Keratinocyte (primary cell): Measurements from ENCODE around the gene DENND6B. TPM values are rescaled to one million over a fixed set of nuclear protein-coding genes. Genes with fewer than 3 reads are reported as not detected.

Experiments used
- DNase-seq: peaks from one replicate; pipeline ENCODE4 v3.0.0-alpha.2; 2011; ENCODE audit warnings: low read depth, missing footprints, low spot score
- FAIRE-seq: peaks from 2 replicates; lab custom pipeline; 2011; peaks lifted over from hg19 to GRCh38; lab: Jason Lieb, UNC
- H2AFZ ChIP-seq: 2 replicates; pipeline ENCODE4 v1.6.0; 2012; ENCODE audit warnings: low read length, control low read depth, inconsistent platforms; ENCODE audit not compliant: control insufficient read depth
- H3K27ac ChIP-seq: 2 replicates; pipeline ENCODE4 v1.5.1; 2011; ENCODE audit warnings: low read length; ENCODE audit not compliant: control insufficient read depth, insufficient read depth
- H3K27me3 ChIP-seq: 3 replicates; pipeline ENCODE4 v1.6.0; 2011; ENCODE audit warnings: low read length; ENCODE audit not compliant: control insufficient read depth, insufficient read depth; ENCODE audit errors: extremely low read depth
- H3K36me3 ChIP-seq, 2 experiments: 2 replicates in 1 of 2; 3 replicates in 1 of 2; pipeline ENCODE4 v1.5.1; 2011; ENCODE audit warnings: low read length in 2 of 2, mild to moderate bottlenecking in 1 of 2; ENCODE audit not compliant: control insufficient read depth in 2 of 2, insufficient read depth in 2 of 2; ENCODE audit errors: extremely low read depth in 1 of 2
- H3K4me1 ChIP-seq: 3 replicates; pipeline ENCODE4 v1.5.1; 2011; ENCODE audit warnings: low read length; ENCODE audit not compliant: control insufficient read depth, insufficient read depth; ENCODE audit errors: extremely low read depth
- H3K4me2 ChIP-seq: 3 replicates; pipeline ENCODE4 v1.6.0; 2011; ENCODE audit warnings: low read depth, low read length; ENCODE audit not compliant: control insufficient read depth, insufficient read depth; ENCODE audit errors: extremely low read depth
- H3K4me3 ChIP-seq, 3 experiments: fragments of 200-600 bp in 1 of 3; sonication (generic) in 1 of 3; 2 replicates in 2 of 3; 3 replicates in 1 of 3; pipeline ENCODE4 v1.5.1; 2011 to 2016; ENCODE audit warnings: low read length in 3 of 3, mild to moderate bottlenecking in 3 of 3, control low read depth in 2 of 3, inconsistent platforms in 1 of 3, low read depth in 1 of 3, mixed read lengths in 1 of 3, mixed run types in 1 of 3, moderate library complexity in 1 of 3; ENCODE audit not compliant: control insufficient read depth in 2 of 3, insufficient read depth in 2 of 3; ENCODE audit errors: extremely low read depth in 1 of 3
- H3K79me2 ChIP-seq: 2 replicates; pipeline ENCODE4 v1.6.0; 2012; ENCODE audit warnings: low read length; ENCODE audit not compliant: control insufficient read depth, insufficient read depth
- H3K9ac ChIP-seq: 3 replicates; pipeline ENCODE4 v1.6.0; 2011; ENCODE audit warnings: low read length; ENCODE audit not compliant: control insufficient read depth, insufficient read depth; ENCODE audit errors: extremely low read depth
- H3K9me1 ChIP-seq: 3 replicates; pipeline ENCODE4 v1.6.0; 2011; ENCODE audit warnings: low read length; ENCODE audit not compliant: control insufficient read depth, insufficient read depth; ENCODE audit errors: extremely low read depth
- H3K9me3 ChIP-seq: 2 replicates; pipeline ENCODE4 v1.5.1; 2012; ENCODE audit warnings: low read depth, low read length; ENCODE audit not compliant: control insufficient read depth
- H4K20me1 ChIP-seq: 3 replicates; pipeline ENCODE4 v1.6.0; 2011; ENCODE audit warnings: low read length; ENCODE audit not compliant: control insufficient read depth, insufficient read depth; ENCODE audit errors: extremely low read depth
- CTCF ChIP-seq, 3 experiments: IDR thresholded peaks in 1 of 3; conservative IDR thresholded peaks in 1 of 3; optimal IDR thresholded peaks in 1 of 3; 2 replicates in 2 of 3; 3 replicates in 1 of 3; pipeline versions ENCODE3 to v1.5.1; 2011; ENCODE audit warnings: low read length in 3 of 3, mild to moderate bottlenecking in 3 of 3, moderate library complexity in 2 of 3, control low read depth in 1 of 3, inconsistent platforms in 1 of 3; ENCODE audit not compliant: insufficient read depth in 2 of 3; ENCODE audit errors: extremely low read depth in 1 of 3
- EZH2 ChIP-seq: IDR thresholded peaks from one replicate; pipeline ENCODE4 v1.6.1; 2012; ENCODE audit warnings: inconsistent platforms, mild to moderate bottlenecking, low read length, moderate library complexity
- dilution Hi-C: fragments of 300-500 bp; cut with MboI; formaldehyde crosslinking; loops from one replicate; pipeline ENCODE4 v1.7.0; 2020; ENCODE audit warnings: low sequenced_read_pairs; ENCODE audit not compliant: extremely low pct_ligation_motif_present
- polyA plus RNA-seq, 5 experiments: library from polyadenylated mRNA; depleted of rRNA in 3 of 5; stranded (reverse) in 3 of 5; stranded (forward) in 1 of 5; unstranded in 1 of 5; fragments of >200 nt; gene quantifications; 1 replicate in 1 of 5; 2 replicates in 3 of 5; 3 replicates in 1 of 5; pipeline versions ENCODE4 v1.2.1 to v1.2.3, GENCODE V29; 2011 to 2012; ENCODE audit warnings: missing spikeins in 2 of 5, low read depth in 1 of 5, low replicate concordance in 1 of 5

DENND6B gene
- polyA plus RNA-seq, 1 donor (not counting 4 experiments of a cell fraction or from before 2014, with no cell fraction given), result 0.94 TPM

- Histone ChIP-seq H3K9me3 (peaks cover 2% of the 10 kb centered on the region), H3K4me3 (no peak overlapping the region)
- TF ChIP-seq EZH2, result no peak
- no peak for TF ChIP-seq CTCF (optimal IDR thresholded peaks at IDR 0.05 in 1 of 3, IDR thresholded peaks at IDR 0.05 in 1 of 3, conservative IDR thresholded peaks at IDR 0.05 in 1 of 3; ENCODE audit: extremely low read depth in 1 of 3, insufficient read depth in 2 of 3, low read length in 3 of 3)
These were observed 46.0 kb downstream of the DENND6B start for GRCh38 chr22:50280708-50281383.

GRCh38 chr22:50280022-50280707 lies 46.6 kb downstream of the DENND6B start:
- H3K27me3 ChIP-seq, result no peaks in the 10 kb centered on the region
- dilution Hi-C loops, result no loop called here
- H3K36me3 ChIP-seq, result peaks cover 33 to 38% of the 10 kb centered on the region in 2 experiments
- no peak overlapping the region for H2AFZ ChIP-seq
- H3K27ac ChIP-seq, result no peak overlapping the region
- no peak overlapping the region for H3K4me2 ChIP-seq
- peaks cover 9% of the 10 kb centered on the region for H3K79me2 ChIP-seq
- H4K20me1 ChIP-seq, result no peaks in the 10 kb centered on the region
- TF ChIP-seq EZH2, result no peak
- TF ChIP-seq CTCF (optimal IDR thresholded peaks at IDR 0.05 in 1 of 3, IDR thresholded peaks at IDR 0.05 in 1 of 3, conservative IDR thresholded peaks at IDR 0.05 in 1 of 3; ENCODE audit: extremely low read depth in 1 of 3, insufficient read depth in 2 of 3, low read length in 3 of 3), result no peak
- FAIRE-seq (no peak), DNase-seq (no peak)
- H3K4me3 ChIP-seq, result no peak overlapping the region
- no peak overlapping the region for H3K9ac ChIP-seq
- H3K4me1 ChIP-seq, result peaks cover 18% of the 10 kb centered on the region
- peaks cover 2% of the 10 kb centered on the region for H3K9me3 ChIP-seq
- H3K9me1 ChIP-seq, result no peaks in the 10 kb centered on the region

More at GRCh38 chr22:50280708-50281383, 46.0 kb downstream of the DENND6B start:
- Histone ChIP-seq H3K4me2 (no peak overlapping the region), H3K36me3 (peaks cover 27 to 35% of the 10 kb centered on the region in 2 experiments), H3K79me2 (peaks cover 10% of the 10 kb centered on the region), H3K9me1 (no peaks in the 10 kb centered on the region), H3K4me1 (peaks cover 18% of the 10 kb centered on the region), H3K27ac (no peak overlapping the region), H4K20me1 (no peaks in the 10 kb centered on the region), H3K9ac (no peak overlapping the region), H2AFZ (no peak overlapping the region), H3K27me3 (no peaks in the 10 kb centered on the region)
- DNase-seq, result no peak
- no peak for FAIRE-seq
- dilution Hi-C loops, result no loop called here
